ENCODE results near the gene YTHDC2. TPM values are rescaled to one million over a fixed set of nuclear protein-coding genes. Genes with fewer than 3 reads are reported as not detected.

The YTHDC2 gene
- total and polyA plus RNA-seq, 2 of the 13 experiments (the other 11 are each of a cell fraction or from before 2014, with no cell fraction given) = 6.7 to 17.8 TPM

DNA sequence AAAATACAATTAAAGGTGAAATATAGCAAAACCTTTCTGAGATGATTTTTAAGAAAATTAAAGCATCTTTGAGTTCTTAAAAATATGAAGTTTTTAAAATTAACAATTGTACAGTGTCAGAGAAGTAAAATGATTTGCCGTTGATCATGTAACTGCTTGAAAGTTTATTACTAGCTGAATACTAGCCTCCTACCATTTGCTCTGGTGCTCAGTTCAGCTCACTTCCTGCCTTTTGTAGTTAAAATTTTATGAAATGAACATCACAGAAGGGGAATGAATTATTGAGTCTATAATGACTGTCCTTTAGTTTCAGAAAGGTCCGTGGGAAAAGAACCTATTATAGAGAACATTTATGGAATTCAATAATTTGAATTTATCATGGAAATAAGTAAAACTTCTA, 9.7 kb downstream of the YTHDC2 start (continued):
- TF ChIP-seq TARDBP (CRISPR knock-in tag; IDR thresholded peaks at IDR 0.05) = no peak

DNA sequence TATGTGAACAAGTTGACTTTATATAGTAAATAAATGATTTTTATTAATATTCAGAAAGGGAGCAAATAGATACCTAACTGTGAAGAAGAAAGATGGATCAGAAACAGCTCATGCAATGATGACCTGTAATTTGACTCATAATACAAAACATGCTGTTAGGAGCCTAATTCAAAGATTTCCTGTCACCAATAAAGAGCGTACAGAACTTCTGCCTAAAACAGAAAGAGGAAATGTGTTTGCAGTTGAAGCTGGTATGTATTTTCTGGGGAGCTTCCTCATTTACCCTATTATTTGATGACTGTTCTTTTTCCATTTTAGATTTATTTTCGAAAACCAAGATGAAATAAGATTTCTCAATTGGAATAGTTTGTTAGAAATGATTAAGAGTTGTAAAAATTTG, 11.4 kb downstream of the YTHDC2 start:
- Histone ChIP-seq H3K36me3 (replicated peaks in 1 of 2; ENCODE audit: control insufficient read depth in 1 of 2, insufficient read depth in 2 of 2, low read length in 2 of 2) (no peaks in the 10 kb centered on the region; a peak in 1 of 5 replicates), H3K4me3 (replicated peaks in 1 of 3; ENCODE audit: insufficient read depth in 1 of 3, low read depth in 2 of 3, low read length in 3 of 3) (no peak overlapping the region), H3K4me2 (ENCODE audit: low read depth, low read length) (no peak overlapping the region), H3K4me1 (ENCODE audit: insufficient read depth, low read length) (peaks cover 14% of the 10 kb centered on the region), H4K20me1 (ENCODE audit: insufficient read depth, low read length) (no peaks in the 10 kb centered on the region), H3K27ac (ENCODE audit: extremely low read length, insufficient read depth, low read length) (no peak overlapping the region), H3K79me2 (ENCODE audit: insufficient read depth, low read length) (peaks cover 9% of the 10 kb centered on the region), H3K9ac (ENCODE audit: insufficient read depth, low read depth, low read length) (no peak overlapping the region), H3K9me3 (ENCODE audit: low read length) (no peaks in the 10 kb centered on the region), H3K27me3 (ENCODE audit: control insufficient read depth in 1 of 2, insufficient read depth in 2 of 2, low read length in 2 of 2) (no peaks in the 10 kb centered on the region), H2AFZ (ENCODE audit: low read length) (no peak overlapping the region)
- intact Hi-C loops (cut with micrococcal nuclease; ENCODE audit: unreplicated experiment) (no loop called here), in situ Hi-C loops (cut with HindIII; ENCODE audit: extremely low pct_ligation_motif_present, low pct_unique_long_range_greater_than_20kb) (loop anchor here (25.0 kb wide), 1 partner anchor 488 kb away; no protein-coding TSS in a partner anchor)
- ChIA-PET CTCF (ENCODE audit: low intra/inter-chr PET ratio, low total read pairs) (no interaction called here), POLR2A (interaction anchor here (1.4 kb wide), 1 partner anchor 11 kb away, joined by 4 read pairs; the partner anchor contains the start of gene YTHDC2)
- BruUV-seq (replicated peaks) = no TSS peak
- WGBS (ENCODE audit: low lambda C conversion rate) = 96% methylated on average over 2 of the region's 2 CpGs
- DNase-seq (ENCODE audit: low spot score) (no peak), FAIRE-seq (no peak), ATAC-seq (no peak)
- no peak for TF ChIP-seq DR1 (CRISPR knock-in tag; IDR thresholded peaks at IDR 0.05)
- TF ChIP-seq, protein P1, sequence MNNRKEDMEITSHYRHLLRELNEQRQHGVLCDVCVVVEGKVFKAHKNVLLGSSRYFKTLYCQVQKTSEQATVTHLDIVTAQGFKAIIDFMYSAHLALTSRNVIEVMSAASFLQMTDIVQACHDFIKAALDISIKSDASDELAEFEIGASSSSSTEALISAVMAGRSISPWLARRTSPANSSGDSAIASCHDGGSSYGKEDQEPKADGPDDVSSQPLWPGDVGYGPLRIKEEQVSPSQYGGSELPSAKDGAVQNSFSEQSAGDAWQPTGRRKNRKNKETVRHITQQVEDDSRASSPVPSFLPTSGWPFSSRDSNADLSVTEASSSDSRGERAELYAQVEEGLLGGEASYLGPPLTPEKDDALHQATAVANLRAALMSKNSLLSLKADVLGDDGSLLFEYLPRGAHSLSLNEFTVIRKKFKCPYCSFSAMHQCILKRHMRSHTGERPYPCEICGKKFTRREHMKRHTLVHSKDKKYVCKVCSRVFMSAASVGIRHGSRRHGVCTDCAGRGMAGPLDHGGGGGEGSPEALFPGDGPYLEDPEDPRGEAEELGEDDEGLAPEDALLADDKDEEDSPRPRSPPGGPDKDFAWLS (CRISPR knock-in tag; IDR thresholded peaks at IDR 0.05; ENCODE audit: borderline replicate concordance) = no peak
- TF ChIP-seq SETDB1 (CRISPR knock-in tag; IDR thresholded peaks at IDR 0.05; ENCODE audit: borderline replicate concordance) = no peak
- TF ChIP-seq MXD4 (CRISPR knock-in tag; IDR thresholded peaks at IDR 0.05) = no peak
- TF ChIP-seq, protein P2, sequence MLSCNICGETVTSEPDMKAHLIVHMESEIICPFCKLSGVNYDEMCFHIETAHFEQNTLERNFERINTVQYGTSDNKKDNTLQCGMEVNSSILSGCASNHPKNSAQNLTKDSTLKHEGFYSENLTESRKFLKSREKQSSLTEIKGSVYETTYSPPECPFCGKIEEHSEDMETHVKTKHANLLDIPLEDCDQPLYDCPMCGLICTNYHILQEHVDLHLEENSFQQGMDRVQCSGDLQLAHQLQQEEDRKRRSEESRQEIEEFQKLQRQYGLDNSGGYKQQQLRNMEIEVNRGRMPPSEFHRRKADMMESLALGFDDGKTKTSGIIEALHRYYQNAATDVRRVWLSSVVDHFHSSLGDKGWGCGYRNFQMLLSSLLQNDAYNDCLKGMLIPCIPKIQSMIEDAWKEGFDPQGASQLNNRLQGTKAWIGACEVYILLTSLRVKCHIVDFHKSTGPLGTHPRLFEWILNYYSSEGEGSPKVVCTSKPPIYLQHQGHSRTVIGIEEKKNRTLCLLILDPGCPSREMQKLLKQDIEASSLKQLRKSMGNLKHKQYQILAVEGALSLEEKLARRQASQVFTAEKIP (CRISPR knock-in tag; IDR thresholded peaks at IDR 0.05; ENCODE audit: borderline replicate concordance) = no peak
- no peak for TF ChIP-seq SPEN (CRISPR knock-in tag; IDR thresholded peaks at IDR 0.05; ENCODE audit: low read depth)
- TF ChIP-seq MAFG (CRISPR knock-in tag; IDR thresholded peaks at IDR 0.05) = no peak
- TF ChIP-seq ZNF850 (CRISPR knock-in tag; conservative IDR thresholded peaks at IDR 0.05) = no peak
- TF ChIP-seq, protein P3, sequence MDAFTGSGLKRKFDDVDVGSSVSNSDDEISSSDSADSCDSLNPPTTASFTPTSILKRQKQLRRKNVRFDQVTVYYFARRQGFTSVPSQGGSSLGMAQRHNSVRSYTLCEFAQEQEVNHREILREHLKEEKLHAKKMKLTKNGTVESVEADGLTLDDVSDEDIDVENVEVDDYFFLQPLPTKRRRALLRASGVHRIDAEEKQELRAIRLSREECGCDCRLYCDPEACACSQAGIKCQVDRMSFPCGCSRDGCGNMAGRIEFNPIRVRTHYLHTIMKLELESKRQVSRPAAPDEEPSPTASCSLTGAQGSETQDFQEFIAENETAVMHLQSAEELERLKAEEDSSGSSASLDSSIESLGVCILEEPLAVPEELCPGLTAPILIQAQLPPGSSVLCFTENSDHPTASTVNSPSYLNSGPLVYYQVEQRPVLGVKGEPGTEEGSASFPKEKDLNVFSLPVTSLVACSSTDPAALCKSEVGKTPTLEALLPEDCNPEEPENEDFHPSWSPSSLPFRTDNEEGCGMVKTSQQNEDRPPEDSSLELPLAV (CRISPR knock-in tag; conservative IDR thresholded peaks at IDR 0.05; ENCODE audit: low read depth) = no peak
- TF ChIP-seq ZNF777 (CRISPR knock-in tag; IDR thresholded peaks at IDR 0.05) = no peak
- TF ChIP-seq HDAC1 (CRISPR knock-in tag; IDR thresholded peaks at IDR 0.05) = no peak
- no peak for TF ChIP-seq HDAC6 (IDR thresholded peaks at IDR 0.05; ENCODE audit: low read depth, low read length)
- TF ChIP-seq, protein P4, sequence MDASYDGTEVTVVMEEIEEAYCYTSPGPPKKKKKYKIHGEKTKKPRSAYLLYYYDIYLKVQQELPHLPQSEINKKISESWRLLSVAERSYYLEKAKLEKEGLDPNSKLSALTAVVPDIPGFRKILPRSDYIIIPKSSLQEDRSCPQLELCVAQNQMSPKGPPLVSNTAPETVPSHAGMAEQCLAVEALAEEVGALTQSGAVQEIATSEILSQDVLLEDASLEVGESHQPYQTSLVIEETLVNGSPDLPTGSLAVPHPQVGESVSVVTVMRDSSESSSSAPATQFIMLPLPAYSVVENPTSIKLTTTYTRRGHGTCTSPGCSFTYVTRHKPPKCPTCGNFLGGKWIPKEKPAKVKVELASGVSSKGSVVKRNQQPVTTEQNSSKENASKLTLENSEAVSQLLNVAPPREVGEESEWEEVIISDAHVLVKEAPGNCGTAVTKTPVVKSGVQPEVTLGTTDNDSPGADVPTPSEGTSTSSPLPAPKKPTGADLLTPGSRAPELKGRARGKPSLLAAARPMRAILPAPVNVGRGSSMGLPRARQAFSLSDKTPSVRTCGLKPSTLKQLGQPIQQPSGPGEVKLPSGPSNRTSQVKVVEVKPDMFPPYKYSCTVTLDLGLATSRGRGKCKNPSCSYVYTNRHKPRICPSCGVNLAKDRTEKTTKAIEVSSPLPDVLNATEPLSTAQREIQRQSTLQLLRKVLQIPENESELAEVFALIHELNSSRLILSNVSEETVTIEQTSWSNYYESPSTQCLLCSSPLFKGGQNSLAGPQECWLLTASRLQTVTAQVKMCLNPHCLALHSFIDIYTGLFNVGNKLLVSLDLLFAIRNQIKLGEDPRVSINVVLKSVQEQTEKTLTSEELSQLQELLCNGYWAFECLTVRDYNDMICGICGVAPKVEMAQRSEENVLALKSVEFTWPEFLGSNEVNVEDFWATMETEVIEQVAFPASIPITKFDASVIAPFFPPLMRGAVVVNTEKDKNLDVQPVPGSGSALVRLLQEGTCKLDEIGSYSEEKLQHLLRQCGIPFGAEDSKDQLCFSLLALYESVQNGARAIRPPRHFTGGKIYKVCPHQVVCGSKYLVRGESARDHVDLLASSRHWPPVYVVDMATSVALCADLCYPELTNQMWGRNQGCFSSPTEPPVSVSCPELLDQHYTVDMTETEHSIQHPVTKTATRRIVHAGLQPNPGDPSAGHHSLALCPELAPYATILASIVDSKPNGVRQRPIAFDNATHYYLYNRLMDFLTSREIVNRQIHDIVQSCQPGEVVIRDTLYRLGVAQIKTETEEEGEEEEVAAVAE (CRISPR knock-in tag; IDR thresholded peaks at IDR 0.05; ENCODE audit: borderline replicate concordance) = no peak

Data from HepG2 (cell line).